HUES64 (cell line): ENCODE results near the gene CTXND2.
"Not testable (repeated sequence)": the region's sequence is repeated elsewhere in the genome, so short reads cannot be mapped to it uniquely, and the experiment has no call there.

Experiments
- H3K27ac ChIP-seq: 2 replicates; pipeline ENCODE4 v1.7.0; 2013; ENCODE audit warnings: low read depth, low read length, inconsistent platforms
- H3K27me3 ChIP-seq: 2 replicates; pipeline ENCODE4 v1.6.1; 2013; ENCODE audit warnings: mild to moderate bottlenecking, low read length; ENCODE audit not compliant: insufficient read depth
- H3K36me3 ChIP-seq: 2 replicates; pipeline ENCODE4 v1.6.1; 2013; ENCODE audit warnings: mild to moderate bottlenecking, low read length; ENCODE audit not compliant: insufficient read depth
- H3K4me1 ChIP-seq: 2 replicates; pipeline ENCODE4 v1.6.1; 2013; ENCODE audit warnings: mild to moderate bottlenecking, low read length, moderate library complexity; ENCODE audit not compliant: insufficient read depth
- H3K4me3 ChIP-seq: 2 replicates; pipeline ENCODE4 v1.5.1; 2013; ENCODE audit warnings: mild to moderate bottlenecking, low read length, moderate library complexity
- H3K9ac ChIP-seq: 2 replicates; pipeline ENCODE4 v1.6.1; 2013; ENCODE audit warnings: mild to moderate bottlenecking, low read depth, low read length
- H3K9me3 ChIP-seq: 2 replicates; pipeline ENCODE4 v1.6.1; 2013; ENCODE audit warnings: low read depth, low read length; ENCODE audit not compliant: insufficient read depth
- WGBS: fragments of 150-250, 120-280 bp; methylation state at CpG from one replicate; pipeline ENCODE4 v1.1.7; 2013; ENCODE audit warnings: missing lambda C conversion rate; 5-methylcytosine and 5-hydroxymethylcytosine counted together

Gene CTXND2

GRCh38 chr1:150922519-150922975 lies 35.6 kb downstream of the CTXND2 start:
- Histone ChIP-seq H3K4me3 (no peak overlapping the region), H3K9ac (no peak overlapping the region), H3K36me3 (peaks cover 3% of the 10 kb centered on the region), H3K27ac (no peak overlapping the region), H3K9me3 (no peaks in the 10 kb centered on the region), H3K4me1 (peaks cover 8% of the 10 kb centered on the region), H3K27me3 (no peaks in the 10 kb centered on the region)
- WGBS: no CpG with 5 or more reads among the region's 2 CpGs

- 91% methylated on average over 19 of the region's 23 CpGs for WGBS
These were observed 38.1 kb downstream of the CTXND2 start for GRCh38 chr1:150925080-150925479.

GRCh38 chr1:150926097-150926741 lies 39.3 kb downstream of the CTXND2 start, which contains the start of gene SETDB1:
Gene SETDB1, plus strand, starts transcription at chr1:150926363. Its CDS starts 1,352 bp downstream, at chr1:150927715.
- Histone ChIP-seq H3K27ac (peak within 1 kb of the TSS; percentile 96), H3K4me1 (peaks cover 8% of the 10 kb centered on the region), H3K9ac (peak within 1 kb of the TSS; percentile 89), H3K36me3 (peaks cover 38% of the 10 kb centered on the region), H3K27me3 (no peaks in the 10 kb centered on the region), H3K4me3 (peak within 1 kb of the TSS; percentile 86), H3K9me3 (0 out of 2 replicates have a peak, but pooled peaks cover 2% of the 10 kb centered on the region)
- WGBS: under 1% methylated on average over 39 of the region's 39 CpGs

More at GRCh38 chr1:150925080-150925479, 38.1 kb downstream of the CTXND2 start:
- H3K9ac ChIP-seq: no peak overlapping the region
- 0 out of 2 replicates have a peak, but pooled peaks cover 2% of the 10 kb centered on the region for H3K9me3 ChIP-seq
- H3K36me3 ChIP-seq: peaks cover 26% of the 10 kb centered on the region
- no peak overlapping the region for H3K4me3 ChIP-seq
- no peak overlapping the region for H3K27ac ChIP-seq
- H3K27me3 ChIP-seq: no peaks in the 10 kb centered on the region
- peaks cover 8% of the 10 kb centered on the region for H3K4me1 ChIP-seq

GRCh38 chr1:150927624-150928023 lies 40.7 kb downstream of the CTXND2 start:
- no peak overlapping the region for H3K9ac ChIP-seq
- 95% methylated on average over 4 of the region's 4 CpGs for WGBS
- H3K4me3 ChIP-seq: no peak overlapping the region

GRCh38 chr1:150928286-150928685 lies 41.4 kb downstream of the CTXND2 start:
- H3K9ac ChIP-seq: no peak overlapping the region
- no peak overlapping the region for H3K4me3 ChIP-seq
- 98% methylated on average over 2 of the region's 3 CpGs for WGBS
- no peaks in the 10 kb centered on the region for H3K27me3 ChIP-seq
- peaks cover 7% of the 10 kb centered on the region; the same call in 1 of the 2 replicates for H3K9me3 ChIP-seq
- H3K4me1 ChIP-seq: no peaks in the 10 kb centered on the region
- H3K36me3 ChIP-seq: peaks cover 56% of the 10 kb centered on the region
- no peak overlapping the region for H3K27ac ChIP-seq

More at GRCh38 chr1:150927624-150928023, 40.7 kb downstream of the CTXND2 start:
- Histone ChIP-seq H3K36me3 (peaks cover 50% of the 10 kb centered on the region), H3K4me1 (peaks cover 2% of the 10 kb centered on the region), H3K27ac (no peak overlapping the region), H3K9me3 (peaks cover 7% of the 10 kb centered on the region; the same call in 1 of the 2 replicates), H3K27me3 (no peaks in the 10 kb centered on the region)

GRCh38 chr1:150928775-150929174 lies 41.8 kb downstream of the CTXND2 start:
- not testable (repeated sequence) for H3K9ac ChIP-seq, H3K4me3 ChIP-seq, H3K4me1 ChIP-seq, H3K9me3 ChIP-seq, H3K27ac ChIP-seq, H3K27me3 ChIP-seq
- H3K36me3 ChIP-seq: peaks cover 59% of the 10 kb centered on the region
- 85% methylated on average over 5 of the region's 6 CpGs for WGBS

GRCh38 chr1:150931773-150932172 lies 44.8 kb downstream of the CTXND2 start:
- no peaks in the 10 kb centered on the region for H3K27me3 ChIP-seq
- H3K36me3 ChIP-seq: peaks cover 85% of the 10 kb centered on the region
- H3K4me1 ChIP-seq: no peaks in the 10 kb centered on the region
- H3K4me3 ChIP-seq: no peak overlapping the region
- H3K9me3 ChIP-seq: peaks cover 7% of the 10 kb centered on the region; the same call in 1 of the 2 replicates
- H3K27ac ChIP-seq: no peak overlapping the region
- H3K9ac ChIP-seq: no peak overlapping the region
- WGBS: 94% methylated on average over 1 of the region's 1 CpG

- H3K9ac ChIP-seq: no peak overlapping the region
- no peak overlapping the region for H3K4me3 ChIP-seq
- no peaks in the 10 kb centered on the region for H3K4me1 ChIP-seq
- H3K9me3 ChIP-seq: no peaks in the 10 kb centered on the region
- 95% methylated on average over 5 of the region's 5 CpGs for WGBS
- peaks cover 91% of the 10 kb centered on the region for H3K36me3 ChIP-seq
- H3K27me3 ChIP-seq: no peaks in the 10 kb centered on the region
- H3K27ac ChIP-seq: no peak overlapping the region
These were observed 57.9 kb downstream of the CTXND2 start for GRCh38 chr1:150944856-150945255.

- Histone ChIP-seq H3K9me3 (no peaks in the 10 kb centered on the region), H3K4me3 (no peak overlapping the region), H3K27ac (no peak overlapping the region), H3K9ac (no peak overlapping the region), H3K36me3 (peaks cover 89% of the 10 kb centered on the region), H3K4me1 (no peaks in the 10 kb centered on the region), H3K27me3 (no peaks in the 10 kb centered on the region)
- 96% methylated on average over 3 of the region's 3 CpGs for WGBS
These were observed 67.8 kb downstream of the CTXND2 start for GRCh38 chr1:150954708-150955107.

GRCh38 chr1:150955280-150955679 lies 68.3 kb downstream of the CTXND2 start:
- H3K27ac ChIP-seq: no peak overlapping the region
- H3K36me3 ChIP-seq: peaks cover 89% of the 10 kb centered on the region

GRCh38 chr1:150957666-150958065 lies 70.7 kb downstream of the CTXND2 start:
- peaks cover 92% of the 10 kb centered on the region for H3K36me3 ChIP-seq

More at GRCh38 chr1:150955280-150955679, 68.3 kb downstream of the CTXND2 start:
- H3K4me1 ChIP-seq: no peaks in the 10 kb centered on the region
- no peak overlapping the region for H3K4me3 ChIP-seq
- no peak overlapping the region for H3K9ac ChIP-seq
- no peaks in the 10 kb centered on the region for H3K27me3 ChIP-seq
- no peaks in the 10 kb centered on the region for H3K9me3 ChIP-seq

More at GRCh38 chr1:150957666-150958065, 70.7 kb downstream of the CTXND2 start:
- Histone ChIP-seq H3K4me3 (no peak overlapping the region), H3K9ac (no peak overlapping the region), H3K4me1 (no peaks in the 10 kb centered on the region), H3K27me3 (no peaks in the 10 kb centered on the region), H3K9me3 (no peaks in the 10 kb centered on the region), H3K27ac (no peak overlapping the region)
- 96% methylated on average over 11 of the region's 11 CpGs for WGBS
